GM18909 (cell line): ENCODE results near the gene STN1.

Experiments used
- ATAC-seq: cut with Tn5 transposase; IDR thresholded peaks from one replicate; pipeline ENCODE4 v1.9.1; 2021; ENCODE audit warnings: mild to moderate bottlenecking; ENCODE audit not compliant: unreplicated experiment, poor library complexity

Gene STN1

GRCh38 chr10:103871006-103871405 is 47.0 kb downstream of the STN1 start:
- ATAC-seq = no peak

GRCh38 chr10:103870516-103870915 is 47.5 kb downstream of the STN1 start:
- no peak for ATAC-seq

GRCh38 chr10:103869336-103869735 is 48.6 kb downstream of the STN1 start:
- ATAC-seq = no peak

- ATAC-seq = no peak
Measured at GRCh38 chr10:103868200-103868599, 49.8 kb downstream of the STN1 start.

GRCh38 chr10:103861505-103861904 is 56.5 kb downstream of the STN1 start:
- ATAC-seq = no peak

GRCh38 chr10:103859161-103860086 is 58.6 kb downstream of the STN1 start:
- peak; percentile 56 for ATAC-seq

GRCh38 chr10:103858360-103858759 is 59.6 kb downstream of the STN1 start:
- no peak for ATAC-seq

- no peak for ATAC-seq
Measured at GRCh38 chr10:103856797-103857170, 61.2 kb downstream of the STN1 start.

- ATAC-seq = no peak
Measured at GRCh38 chr10:103855852-103856796, 61.9 kb downstream of the STN1 start.

GRCh38 chr10:103855424-103855823 is 62.6 kb downstream of the STN1 start, which contains the start of gene SH3PXD2A:
TSS of gene SH3PXD2A (minus strand) at chr10:103855576. CDS start at chr10:103855266, 310 bp downstream.
- no peak for ATAC-seq

GRCh38 chr10:103854686-103855391 is 63.1 kb downstream of the STN1 start:
- ATAC-seq = no peak

- no peak for ATAC-seq
Measured at GRCh38 chr10:103854265-103854685, 63.7 kb downstream of the STN1 start.

- no peak for ATAC-seq
Measured at GRCh38 chr10:103853428-103854264, 64.3 kb downstream of the STN1 start.

- no peak for ATAC-seq
Measured at GRCh38 chr10:103852856-103853255, 65.1 kb downstream of the STN1 start.

GRCh38 chr10:103852189-103852711 is 65.7 kb downstream of the STN1 start:
- no peak for ATAC-seq

- ATAC-seq = no peak
Measured at GRCh38 chr10:103851261-103851660, 66.7 kb downstream of the STN1 start.

- no peak for ATAC-seq
Measured at GRCh38 chr10:103850572-103850895, 67.5 kb downstream of the STN1 start.

- no peak for ATAC-seq
Measured at GRCh38 chr10:103849880-103850571, 68.0 kb downstream of the STN1 start.
